NT2/D1 (cell line): Measurements from ENCODE around the gene MSMB.
"Not testable (repeated sequence)": the region's sequence is repeated elsewhere in the genome, so short reads cannot be mapped to it uniquely, and the experiment has no call there.

Experiments used
- DNase-seq: peaks from one replicate; pipeline ENCODE4 v3.0.0-alpha.2; 2011; ENCODE audit warnings: low read depth, low spot score
- H3K27me3 ChIP-seq: 2 replicates; pipeline ENCODE4 v1.6.0; 2011; ENCODE audit warnings: mild to moderate bottlenecking; ENCODE audit not compliant: insufficient read length, insufficient read depth
- H3K36me3 ChIP-seq: 2 replicates; pipeline ENCODE4 v1.6.1; 2011; ENCODE audit warnings: mild to moderate bottlenecking, low read length, mixed read lengths; ENCODE audit not compliant: insufficient read depth, insufficient read length
- H3K4me1 ChIP-seq: 2 replicates; pipeline ENCODE4 v1.5.1; 2011; ENCODE audit not compliant: insufficient read depth, insufficient read length
- H3K4me3 ChIP-seq: 2 replicates; pipeline ENCODE4 v1.5.1; 2011; ENCODE audit warnings: low read depth; ENCODE audit not compliant: insufficient read length
- H3K9ac ChIP-seq: 2 replicates; pipeline ENCODE4 v1.6.0; 2011; ENCODE audit warnings: low read depth; ENCODE audit not compliant: insufficient read length
- H3K9me3 ChIP-seq: 2 replicates; pipeline ENCODE4 v1.5.1; 2011; ENCODE audit warnings: mild to moderate bottlenecking, low read length; ENCODE audit not compliant: insufficient read depth
- SUZ12 ChIP-seq: IDR thresholded peaks from 2 replicates; pipeline ENCODE4 v1.6.1; 2011; ENCODE audit not compliant: insufficient read length, insufficient read depth; ENCODE audit errors: extremely low read depth
- YY1 ChIP-seq: IDR thresholded peaks from 2 replicates; pipeline ENCODE4 v1.6.1; 2011; ENCODE audit not compliant: insufficient read length, insufficient read depth
- ZNF274 ChIP-seq: IDR thresholded peaks from 2 replicates; pipeline ENCODE4 v1.6.1; 2011; ENCODE audit warnings: mild to moderate bottlenecking, low read depth, low read length

The MSMB gene

GRCh38 chr10:46046261-46046660, at the start of gene MSMB:
Gene MSMB (minus strand): TSS chr10:46046269. CDS start chr10:46046237, 32 bp downstream.
- no peak for DNase-seq
- Histone ChIP-seq H3K9me3 (no peaks in the 10 kb centered on the region), H3K4me1 (no peaks in the 10 kb centered on the region), H3K9ac (no peak within 1 kb of the TSS), H3K27me3 (no peaks in the 10 kb centered on the region), H3K4me3 (no peak within 1 kb of the TSS), H3K36me3 (no peaks in the 10 kb centered on the region)
- TF ChIP-seq SUZ12: no peak
- no peak for TF ChIP-seq ZNF274
- TF ChIP-seq YY1: no peak

GRCh38 chr10:46094931-46095750, 49.1 kb upstream of the MSMB start:
- DNase-seq: no peak
- H3K4me1 ChIP-seq: peaks cover 12% of the 10 kb centered on the region
- no peak overlapping the region for H3K9ac ChIP-seq

GRCh38 chr10:46094197-46094500, 48.1 kb upstream of the MSMB start:
- Histone ChIP-seq H3K9me3 (no peaks in the 10 kb centered on the region), H3K4me1 (peaks cover 12% of the 10 kb centered on the region), H3K9ac (no peak overlapping the region), H3K27me3 (no peaks in the 10 kb centered on the region), H3K36me3 (no peaks in the 10 kb centered on the region), H3K4me3 (no peak overlapping the region)
- no peak for TF ChIP-seq ZNF274
- TF ChIP-seq YY1: no peak
- no peak for TF ChIP-seq SUZ12
- DNase-seq: no peak

More at GRCh38 chr10:46094931-46095750, 49.1 kb upstream of the MSMB start:
- Histone ChIP-seq H3K9me3 (no peaks in the 10 kb centered on the region), H3K27me3 (no peaks in the 10 kb centered on the region), H3K4me3 (no peak overlapping the region), H3K36me3 (no peaks in the 10 kb centered on the region)
- no peak for TF ChIP-seq ZNF274

- H3K9ac ChIP-seq, H3K4me3 ChIP-seq: not testable (repeated sequence)
Observed at GRCh38 chr10:46093316-46094196, 47.5 kb upstream of the MSMB start.

GRCh38 chr10:46092524-46093081, 46.5 kb upstream of the MSMB start:
- no peak for TF ChIP-seq SUZ12
- no peak for TF ChIP-seq YY1
- no peak for TF ChIP-seq ZNF274
- Histone ChIP-seq H3K36me3 (no peaks in the 10 kb centered on the region), H3K27me3 (no peaks in the 10 kb centered on the region), H3K9ac (no peak overlapping the region), H3K4me1 (peaks cover 12% of the 10 kb centered on the region), H3K4me3 (no peak overlapping the region), H3K9me3 (no peaks in the 10 kb centered on the region)
- no peak for DNase-seq

More at GRCh38 chr10:46093316-46094196, 47.5 kb upstream of the MSMB start:
- DNase-seq, H3K36me3 ChIP-seq, H3K9me3 ChIP-seq, H3K27me3 ChIP-seq: not testable (repeated sequence)
- peaks cover 12% of the 10 kb centered on the region for H3K4me1 ChIP-seq

- Histone ChIP-seq H3K4me3 (no peak overlapping the region), H3K9me3 (no peaks in the 10 kb centered on the region), H3K27me3 (no peaks in the 10 kb centered on the region), H3K4me1 (peaks cover 12% of the 10 kb centered on the region), H3K36me3 (no peaks in the 10 kb centered on the region), H3K9ac (peak overlapping the region; percentile 28)
- TF ChIP-seq YY1 (no peak), SUZ12 (no peak), ZNF274 (no peak)
- no peak for DNase-seq
Observed at GRCh38 chr10:46091828-46092523, 45.9 kb upstream of the MSMB start.
